Raji (cell line): ENCODE results near the gene ARID5A.

Experiments used
- POLR2A ChIP-seq: IDR thresholded peaks from 2 replicates; pipeline ENCODE4 v1.6.1; 2011; ENCODE audit warnings: low read depth, low read length, control low read depth; ENCODE audit not compliant: insufficient read depth

The ARID5A gene

GRCh38 chr2:96503637-96504243 is 32.8 kb upstream of the ARID5A start:
- no peak for TF ChIP-seq POLR2A

GRCh38 chr2:96505231-96505889 is 31.2 kb upstream of the ARID5A start, which contains the start of gene NEURL3:
TSS of gene NEURL3 (minus strand) at chr2:96505357. CDS start at chr2:96505286, 71 bp downstream.
- no peak for TF ChIP-seq POLR2A

- TF ChIP-seq POLR2A = no peak
These were observed 30.3 kb upstream of the ARID5A start for GRCh38 chr2:96506016-96506906.

- TF ChIP-seq POLR2A = no peak
These were observed 29.7 kb upstream of the ARID5A start for GRCh38 chr2:96506907-96507240.

- TF ChIP-seq POLR2A = no peak
These were observed 28.5 kb upstream of the ARID5A start for GRCh38 chr2:96507957-96508520.

- TF ChIP-seq POLR2A = no peak
These were observed 27.9 kb upstream of the ARID5A start for GRCh38 chr2:96508521-96509113.

GRCh38 chr2:96509114-96509846 is 27.3 kb upstream of the ARID5A start:
- TF ChIP-seq POLR2A = no peak

GRCh38 chr2:96509847-96510230 is 26.7 kb upstream of the ARID5A start:
- no peak for TF ChIP-seq POLR2A

GRCh38 chr2:96510931-96511595 is 25.5 kb upstream of the ARID5A start:
- no peak for TF ChIP-seq POLR2A

- no peak for TF ChIP-seq POLR2A
These were observed 24.7 kb upstream of the ARID5A start for GRCh38 chr2:96511851-96512250.

GRCh38 chr2:96512341-96512740 is 24.2 kb upstream of the ARID5A start:
- no peak for TF ChIP-seq POLR2A

- TF ChIP-seq POLR2A = no peak
These were observed 22.0 kb upstream of the ARID5A start for GRCh38 chr2:96514521-96514920.

- TF ChIP-seq POLR2A = no peak
These were observed 19.5 kb upstream of the ARID5A start for GRCh38 chr2:96517079-96517478.

GRCh38 chr2:96520231-96520630 is 16.3 kb upstream of the ARID5A start:
- no peak for TF ChIP-seq POLR2A
